ENCODE data around the gene HDAC8.

GRCh38 chrX:72478853-72479252 lies 93.8 kb downstream of the HDAC8 start:
- TF ChIP-seq POLR2A (IDR thresholded peaks at IDR 0.05): no peak
- no peak for TF ChIP-seq CTCF (IDR thresholded peaks at IDR 0.05)
